Stimulated activated CD4-positive, alpha-beta T cell treated with anti-CD3 and anti-CD28 coated beads, Interleukin-2, amount 100 ng/mL, for 48 hours (primary cell): ENCODE measurements around the gene NEDD4.
A peak's percentile ranks its signal among the peaks of the same experiment; 100 is the strongest.
"Not testable (repeated sequence)": the region's sequence is repeated elsewhere in the genome, so short reads cannot be mapped to it uniquely, and the experiment has no call there.

Experiments used
- DNase-seq, 2 donors: peaks; one replicate each; pipeline ENCODE4 v3.0.0-alpha.2; 2020

The NEDD4 gene

DNA sequence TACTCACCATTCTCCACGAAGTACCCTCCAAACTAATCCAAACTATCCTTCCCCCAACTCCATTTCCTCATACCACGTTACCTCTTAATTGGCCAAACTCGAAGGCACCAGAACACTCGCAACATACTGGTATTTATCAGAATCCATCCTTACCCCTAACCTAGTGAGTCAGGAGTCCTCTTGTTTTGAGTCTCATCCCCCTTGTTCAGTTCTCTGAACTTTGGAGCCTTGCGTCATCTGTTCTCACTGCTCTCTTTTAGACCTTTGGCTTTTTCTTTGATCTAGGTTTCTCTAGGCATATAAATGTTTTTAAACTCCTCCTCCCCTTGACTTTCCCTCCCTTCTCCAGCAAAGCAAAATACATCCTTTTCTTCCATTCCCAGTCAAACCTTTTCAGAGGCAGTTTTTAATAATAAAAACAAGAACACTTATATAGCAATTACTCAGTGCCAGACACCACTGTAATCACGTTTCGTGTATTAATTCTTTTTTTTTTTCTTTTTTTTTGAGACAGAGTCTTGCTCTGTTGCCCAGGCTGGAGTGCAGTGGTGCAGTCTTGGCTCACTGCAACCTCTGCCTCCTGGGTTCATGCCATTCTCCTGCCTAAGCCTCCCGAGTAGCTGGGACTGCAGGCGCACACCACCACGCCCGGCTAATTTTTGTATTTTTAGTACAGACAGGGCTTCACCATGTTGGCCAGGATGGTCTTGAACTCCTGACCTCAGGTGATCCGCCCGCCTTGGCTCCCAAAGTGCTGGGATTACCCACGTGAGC, 40.7 kb downstream of the NEDD4 start:
- not testable (repeated sequence) for DNase-seq

DNA sequence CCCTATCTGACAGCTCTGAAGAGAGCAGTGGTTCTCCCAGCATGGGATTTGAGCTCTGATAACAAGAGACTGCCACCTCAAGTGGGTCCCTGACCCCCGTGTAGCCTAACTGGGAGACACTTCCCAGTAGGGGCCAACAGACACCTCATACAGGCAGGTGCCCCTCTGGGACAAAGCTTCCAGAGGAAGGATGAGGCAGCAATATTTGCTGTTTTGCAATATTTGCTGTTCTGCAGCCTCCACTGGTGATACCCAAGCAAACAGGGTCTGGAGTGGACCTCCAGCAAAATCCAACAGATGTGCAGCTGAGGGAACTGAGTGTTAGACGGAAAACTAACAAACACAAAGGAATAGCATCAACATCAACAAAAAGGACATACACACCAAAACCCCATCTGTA, 48.8 kb downstream of the NEDD4 start:
- DNase-seq: not testable (repeated sequence)

DNA sequence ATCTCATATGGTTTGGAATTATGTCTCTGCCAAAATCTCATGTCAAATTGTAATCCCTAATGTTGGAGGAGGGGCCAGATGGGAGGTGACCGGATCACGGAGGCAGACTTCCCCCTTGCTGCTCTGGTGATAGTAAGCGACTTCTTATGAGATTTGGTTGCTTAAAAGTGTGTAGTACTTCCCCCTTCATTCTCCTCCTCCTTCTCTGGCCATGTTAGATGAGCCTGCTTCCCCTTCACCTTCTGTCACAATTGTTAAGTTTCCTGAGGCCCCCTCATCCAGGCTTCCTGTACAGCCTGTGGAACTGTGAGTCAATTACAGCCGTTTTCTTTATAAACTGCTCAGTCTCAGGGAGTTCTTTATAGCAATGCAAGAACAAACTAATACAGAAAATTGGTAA, 51.1 kb downstream of the NEDD4 start:
- DNase-seq: no peak

DNA sequence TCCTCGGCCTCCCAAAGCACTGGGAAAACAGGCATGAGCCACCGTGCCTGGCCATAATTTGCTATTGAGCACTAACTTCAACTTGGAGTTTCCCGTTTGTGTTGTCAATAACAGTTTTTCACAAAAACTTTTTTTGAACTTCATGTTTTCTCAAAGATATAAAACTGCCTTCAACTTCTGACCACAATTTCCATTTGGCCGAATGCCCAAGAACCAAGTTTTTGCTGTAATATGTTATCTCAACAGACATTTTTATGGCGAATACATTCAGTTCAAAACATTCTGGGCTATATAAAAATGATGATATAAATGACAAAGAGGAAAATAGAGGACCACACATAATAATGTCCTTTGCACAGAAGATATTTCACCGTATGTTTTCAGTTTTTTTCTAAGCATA, 56.4 kb downstream of the NEDD4 start:
- no peak for DNase-seq

DNA sequence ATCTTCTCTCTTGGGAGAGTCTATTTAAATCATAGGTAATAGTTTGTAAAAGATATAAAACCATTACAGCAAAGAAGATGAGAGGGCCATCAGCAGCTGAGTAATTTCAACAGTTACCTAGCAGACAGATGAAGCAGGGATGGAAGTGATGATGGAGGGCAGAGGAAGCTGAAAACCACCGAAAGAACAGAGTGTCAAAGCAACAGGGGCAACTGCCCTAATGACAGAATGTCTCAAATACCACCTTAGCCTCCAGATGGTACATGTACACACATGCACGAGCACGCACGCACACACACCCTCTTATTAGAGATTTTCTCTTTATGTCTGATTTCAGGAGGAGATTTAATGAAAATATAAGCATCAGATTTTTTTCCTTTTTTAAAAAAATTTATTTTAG, 64.5 kb downstream of the NEDD4 start:
- no peak for DNase-seq

DNA sequence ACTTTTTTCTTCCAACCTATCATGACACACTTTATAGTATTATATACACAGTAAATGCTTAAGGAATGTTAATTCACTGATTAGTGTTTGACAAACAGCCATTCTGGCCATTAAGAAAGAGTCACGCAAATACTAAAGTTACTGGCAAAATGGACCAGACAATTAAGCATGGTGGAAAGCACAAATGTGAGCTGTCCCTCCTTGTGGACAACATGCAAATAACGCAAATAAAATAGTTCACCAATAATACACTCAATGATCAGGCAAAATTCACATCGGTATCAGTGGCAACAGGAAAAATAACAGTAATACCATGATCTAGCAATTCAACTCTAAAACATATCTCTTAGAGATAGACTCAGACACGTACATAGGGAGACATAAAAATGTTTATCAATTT, 71.7 kb downstream of the NEDD4 start:
- no peak for DNase-seq

DNA sequence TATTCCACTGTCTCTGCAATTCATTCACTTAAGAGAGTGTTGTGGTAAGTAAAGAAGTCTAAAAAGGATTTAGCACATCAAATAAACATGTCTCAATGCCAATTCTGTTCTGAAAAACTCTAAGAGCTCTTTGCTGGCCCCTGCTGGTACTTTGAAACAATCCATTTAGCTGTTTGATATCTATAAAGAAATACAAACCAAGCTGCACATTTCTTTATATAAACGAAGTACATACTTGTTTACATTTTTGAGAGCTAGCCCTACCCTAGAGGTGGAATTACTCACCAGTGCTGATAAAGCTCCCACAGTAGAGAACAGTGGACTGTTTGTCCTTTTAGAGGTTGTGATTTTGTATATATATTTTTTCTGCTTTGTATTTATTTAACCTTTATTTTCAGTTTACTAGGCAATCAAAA, 75.5 kb downstream of the NEDD4 start:
- no peak for DNase-seq

DNA sequence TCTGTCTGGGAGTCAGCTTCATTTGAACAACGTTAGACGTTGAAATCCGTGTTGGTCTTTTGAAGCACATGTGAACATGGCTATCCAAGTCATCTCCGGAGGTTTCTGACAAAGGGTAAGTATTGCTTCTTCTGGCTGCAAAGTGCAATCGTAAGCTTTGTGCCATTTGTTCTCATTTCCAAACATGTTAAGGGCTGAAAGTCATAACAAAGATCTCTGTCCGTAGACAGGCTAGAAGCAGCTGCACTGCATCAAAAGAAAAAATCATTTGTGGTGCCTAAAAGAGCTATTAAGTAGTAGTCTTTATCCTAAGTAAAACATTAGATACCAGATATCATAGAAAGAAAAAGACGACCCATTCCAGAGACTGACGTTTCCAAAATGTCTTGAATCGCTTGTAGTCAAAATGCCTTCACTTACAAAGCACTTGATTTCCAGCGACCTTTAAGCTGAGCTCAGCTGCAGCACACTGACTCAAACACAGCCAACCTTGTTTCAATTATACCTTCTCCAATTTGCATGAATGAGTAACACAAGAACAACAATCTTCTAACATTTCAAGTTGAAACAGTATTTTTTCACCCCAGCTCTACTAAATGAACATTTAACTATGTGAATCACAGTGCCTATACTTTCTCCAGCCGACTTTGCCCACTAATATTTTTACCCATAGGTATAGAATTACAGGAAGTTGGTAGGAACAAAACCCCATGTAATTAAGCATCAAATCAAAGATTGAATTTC, 76.6 kb downstream of the NEDD4 start:
- no peak for DNase-seq

DNA sequence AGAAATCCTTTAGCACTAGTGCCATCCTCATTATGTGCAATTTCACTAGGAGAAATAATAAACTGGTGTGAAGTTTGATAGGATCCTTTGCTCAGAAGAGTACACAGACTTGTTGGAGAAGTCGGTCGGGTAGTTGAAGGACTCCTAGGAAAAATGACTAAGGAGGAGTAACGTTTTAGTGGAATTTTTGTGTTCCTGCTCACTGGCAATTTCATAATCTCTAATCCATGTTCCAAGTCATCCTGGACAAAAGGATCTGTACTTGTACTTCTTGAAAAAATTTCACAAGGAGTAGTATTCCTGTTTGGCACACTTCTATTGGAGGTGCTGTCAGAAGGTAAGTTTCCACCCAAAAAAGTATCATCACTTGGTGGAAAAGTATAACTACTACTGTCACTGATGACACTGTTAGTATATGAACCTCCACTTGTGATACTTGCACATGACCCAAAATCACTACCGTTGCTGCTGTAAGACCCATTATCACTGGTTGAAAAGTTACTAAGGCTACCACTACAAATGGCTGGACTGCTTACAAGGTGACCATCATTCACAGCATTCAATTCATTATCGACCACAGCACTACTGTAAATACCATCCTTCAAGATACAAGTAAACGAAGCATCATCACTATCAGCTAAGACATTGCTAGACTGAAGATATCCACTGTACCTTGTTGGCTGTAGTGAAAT, 77.4 kb downstream of the NEDD4 start:
- no peak for DNase-seq

DNA sequence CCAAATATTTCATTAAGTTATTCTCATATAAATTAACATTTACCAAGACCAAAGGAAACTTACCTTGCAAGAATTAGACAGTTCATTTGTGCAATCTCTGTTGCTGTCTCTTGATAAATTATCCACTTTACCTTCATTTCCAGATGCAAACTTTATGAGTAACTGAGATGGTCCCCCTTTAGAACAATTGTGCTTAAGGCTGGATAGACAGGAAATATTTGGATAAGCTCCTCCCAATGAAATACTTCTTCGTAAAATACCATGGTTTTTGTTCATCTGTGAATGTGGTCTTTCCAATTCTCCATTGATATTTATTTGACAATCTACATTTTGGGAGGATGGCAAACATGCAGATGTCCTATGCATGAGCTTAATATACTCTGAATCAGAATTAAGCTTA, 78.2 kb downstream of the NEDD4 start:
- DNase-seq: no peak

DNA sequence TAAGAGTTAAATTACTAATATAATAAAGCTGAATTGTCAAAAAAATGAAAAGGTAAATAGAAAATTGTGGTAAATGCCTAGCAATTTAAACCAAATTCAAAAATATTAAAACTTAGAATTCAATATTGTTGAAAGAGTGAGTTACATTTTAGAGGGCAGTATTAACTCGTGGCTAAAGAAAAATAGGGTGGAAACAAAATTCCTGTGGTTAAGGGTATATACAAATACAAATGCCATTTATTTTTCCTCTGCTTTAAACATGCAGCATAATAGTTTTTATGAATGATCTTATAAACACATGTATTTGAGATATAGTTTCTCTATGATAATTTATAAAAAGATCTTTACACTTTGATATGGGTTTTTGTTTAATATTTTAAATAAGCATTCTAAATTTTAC, 79.0 kb downstream of the NEDD4 start:
- no peak for DNase-seq

DNA sequence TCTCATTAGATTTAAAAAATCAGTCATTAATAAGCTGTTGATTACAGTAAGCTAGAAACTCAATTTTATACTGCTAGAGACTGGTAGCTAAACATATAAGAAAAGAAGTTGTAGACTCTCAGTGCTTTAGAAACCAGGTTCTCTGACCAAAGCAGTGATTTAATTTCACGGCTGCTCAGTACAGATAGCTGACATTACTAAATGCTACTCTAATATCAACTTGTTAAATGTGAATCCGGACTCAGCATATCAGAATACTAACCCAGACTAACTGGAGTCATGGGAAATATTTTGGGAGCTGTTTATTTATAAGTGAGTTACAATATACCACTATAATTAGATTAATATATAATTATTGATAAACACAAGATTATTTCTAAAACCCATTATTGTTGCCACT, 80.4 kb downstream of the NEDD4 start:
- no peak for DNase-seq

DNA sequence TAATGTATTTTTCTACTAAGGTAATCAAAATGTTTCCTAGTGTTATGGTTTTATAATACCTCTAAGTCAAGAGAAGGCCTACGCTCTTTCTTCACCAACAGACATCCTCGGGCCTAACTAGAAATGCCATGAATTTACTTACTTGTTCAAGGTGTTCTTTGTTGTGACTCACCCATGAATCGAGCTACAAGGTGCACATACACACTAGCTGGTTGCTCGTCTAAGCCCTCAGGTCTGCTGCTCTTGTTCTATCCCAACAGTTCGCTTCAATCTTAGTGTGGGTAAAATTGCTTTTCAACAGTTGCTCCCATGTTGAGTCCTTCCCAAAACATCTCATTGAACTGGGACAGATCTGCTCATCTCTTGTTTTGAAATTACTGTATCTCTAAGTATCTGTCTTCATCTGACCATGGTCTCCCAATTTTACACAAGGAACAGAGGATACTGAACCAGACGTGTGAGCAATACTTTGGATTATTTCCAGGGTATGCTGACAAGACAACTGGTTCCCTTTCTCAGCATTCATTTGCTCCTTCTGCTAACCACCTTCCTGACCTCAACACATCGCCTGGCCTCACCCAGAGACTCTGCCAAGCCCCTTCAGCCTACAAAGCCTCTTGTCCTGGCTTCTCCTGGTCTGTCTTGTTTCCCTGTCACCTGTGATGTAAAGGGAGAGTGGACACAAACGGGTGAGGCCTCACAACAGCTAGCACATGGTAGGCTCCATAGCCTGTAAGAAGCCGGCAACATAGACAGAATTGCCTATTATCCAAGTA, 84.2 kb downstream of the NEDD4 start:
- DNase-seq: no peak

DNA sequence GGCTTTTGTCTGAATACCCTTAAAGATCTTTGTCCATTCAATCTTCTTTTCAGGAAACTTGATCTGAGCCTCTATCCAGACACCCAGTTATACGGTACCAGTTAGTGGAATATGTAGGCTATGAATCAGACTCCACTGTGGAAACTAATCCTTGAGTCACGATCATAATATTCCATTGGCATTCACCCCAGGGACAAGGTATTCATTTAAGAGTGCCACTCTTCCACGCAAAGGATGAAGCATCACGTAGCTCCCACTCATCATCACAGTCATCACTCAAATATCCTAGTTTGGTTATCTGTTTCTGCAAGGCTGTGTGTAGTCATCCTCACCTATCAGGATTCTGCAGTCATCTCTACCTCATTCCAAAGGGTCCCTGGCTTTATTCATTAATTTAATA, 85.6 kb downstream of the NEDD4 start:
- no peak for DNase-seq

DNA sequence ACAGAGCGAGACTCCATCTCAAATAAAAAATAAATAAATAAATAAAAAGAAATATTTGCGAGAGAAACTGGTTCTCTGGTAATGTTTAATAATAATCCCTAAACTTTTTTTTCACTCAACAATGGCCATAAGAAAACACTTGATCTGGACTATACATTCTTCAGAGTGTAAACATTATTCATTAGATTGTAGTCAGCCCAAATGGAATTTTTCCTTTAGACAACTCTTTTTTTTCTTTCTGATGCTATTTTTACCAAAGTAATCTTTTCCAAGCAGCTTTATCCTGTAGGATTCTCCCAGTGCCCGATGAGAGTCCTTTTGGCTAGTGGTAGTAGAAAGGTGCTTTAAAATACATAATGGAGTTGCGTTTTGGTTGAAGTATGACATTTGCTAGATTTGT, 90.4 kb downstream of the NEDD4 start:
- no peak for DNase-seq

DNA sequence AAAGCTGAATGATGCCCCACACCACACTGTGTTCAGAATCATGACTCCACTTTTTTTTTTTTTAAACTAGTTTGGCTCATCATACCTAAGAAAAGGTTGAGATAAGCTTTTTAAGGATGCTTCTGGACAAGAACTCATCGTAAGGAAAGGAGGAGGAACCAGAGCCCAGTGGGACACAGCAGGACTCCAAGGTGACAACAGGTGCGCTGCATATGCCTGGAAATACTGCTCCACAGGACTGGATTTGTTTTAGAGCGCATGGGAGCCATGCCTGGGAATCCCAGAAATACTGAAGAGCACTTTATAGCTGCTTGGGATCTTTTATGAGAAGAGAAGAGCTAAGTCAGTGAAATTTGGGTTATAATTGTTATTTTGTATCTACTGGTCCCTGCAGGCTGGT, 93.4 kb downstream of the NEDD4 start:
- no peak for DNase-seq

DNA sequence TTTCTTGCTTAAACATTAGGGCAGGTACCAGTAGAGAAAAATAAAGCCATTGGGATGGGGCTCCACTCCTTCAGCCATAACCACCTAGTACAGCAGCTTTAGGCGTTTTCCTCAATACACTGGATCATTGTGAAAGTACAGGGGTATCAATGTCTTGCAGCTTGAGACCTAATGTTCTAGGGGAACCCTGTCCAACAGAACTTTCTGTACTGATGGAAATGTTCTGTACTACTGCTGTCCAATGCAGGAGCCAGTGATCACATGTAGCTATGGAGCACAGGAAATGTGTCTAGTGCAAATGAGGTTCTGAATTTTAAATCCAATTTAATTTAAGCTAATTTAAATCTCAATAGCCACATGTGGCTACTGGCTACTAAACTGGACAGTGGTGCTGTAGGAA, 93.9 kb downstream of the NEDD4 start:
- DNase-seq: no peak

DNA sequence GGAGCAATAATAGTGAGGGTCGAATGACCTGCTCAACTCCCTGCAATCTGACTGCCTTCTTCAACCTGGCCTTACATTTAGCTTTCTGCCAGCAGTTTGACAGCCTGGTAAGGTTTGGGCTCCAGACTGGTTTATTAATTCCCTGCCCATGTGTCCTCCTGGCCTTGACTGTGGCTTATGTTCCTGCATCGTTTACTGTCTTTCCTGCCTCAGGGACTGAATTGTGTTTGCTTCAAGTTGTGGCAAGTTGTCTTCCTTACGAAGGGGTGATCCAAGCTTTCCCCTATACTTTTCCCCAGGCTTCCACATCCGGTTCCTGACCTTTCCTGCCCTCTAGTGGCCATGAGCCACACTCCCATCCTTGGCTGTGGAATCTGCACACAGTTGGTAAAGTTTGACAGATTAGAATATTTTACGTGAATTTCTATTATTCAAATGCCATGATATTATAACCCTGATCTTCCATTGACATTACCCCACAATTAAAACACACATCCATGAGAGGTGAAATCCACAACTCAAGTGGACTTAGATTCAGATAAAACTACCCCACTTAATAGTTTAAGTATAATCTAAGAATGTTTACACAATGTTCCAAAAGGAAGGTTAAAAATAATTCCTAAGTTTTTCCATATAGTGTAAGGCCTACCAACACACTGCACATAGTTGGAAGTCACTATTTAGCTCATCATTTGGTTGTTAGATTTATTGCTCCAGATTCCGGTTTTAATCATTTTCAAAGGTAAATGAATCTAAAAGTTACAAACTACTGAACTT, 95.7 kb downstream of the NEDD4 start:
- DNase-seq: peak in 1 of 2 donors; percentile 8

DNA sequence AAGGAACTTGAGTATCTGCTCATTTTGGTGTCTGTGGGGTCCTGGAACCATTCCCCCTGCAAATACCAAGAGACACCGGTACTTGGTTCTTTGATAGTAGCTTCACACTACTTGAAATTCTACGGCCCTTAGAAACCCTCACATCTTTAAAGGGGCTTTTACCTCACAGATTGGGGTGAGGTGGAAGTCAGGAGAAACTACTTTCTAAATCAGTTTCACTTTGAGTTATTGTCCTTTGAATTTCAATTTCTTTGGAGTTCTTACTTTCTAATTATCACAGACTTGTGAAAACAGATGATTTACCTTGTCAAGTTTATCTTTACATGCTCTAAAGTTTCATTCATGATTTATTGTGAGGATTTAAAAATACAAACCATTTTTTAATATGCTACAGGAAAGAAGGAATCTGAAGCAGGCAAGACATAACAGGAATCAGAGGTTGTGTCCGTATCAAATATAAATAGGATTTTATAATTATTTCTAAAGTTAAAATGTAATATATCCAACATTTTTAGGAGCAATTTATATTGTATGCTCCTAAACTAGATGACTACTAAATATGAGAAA, 98.9 kb downstream of the NEDD4 start:
- no peak for DNase-seq

DNA sequence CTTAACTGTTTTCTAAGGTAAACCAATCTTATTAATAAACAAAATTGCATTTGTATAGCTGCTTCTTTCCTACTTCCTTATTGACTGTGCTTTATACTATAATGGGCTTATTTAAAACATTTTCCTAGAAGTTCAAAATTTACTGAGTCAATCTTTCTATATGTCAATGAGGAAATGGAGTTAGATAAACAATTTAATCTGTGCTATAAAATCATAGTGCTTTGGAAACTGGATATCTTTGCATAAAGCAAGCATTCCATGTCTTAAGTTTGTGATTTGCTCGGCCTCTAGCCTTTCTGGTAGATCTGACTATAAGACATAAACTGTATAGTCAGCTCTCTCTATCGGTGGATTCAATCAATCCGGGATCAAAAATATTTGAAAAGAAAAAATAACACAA, 99.6 kb downstream of the NEDD4 start:
- DNase-seq: no peak

DNA sequence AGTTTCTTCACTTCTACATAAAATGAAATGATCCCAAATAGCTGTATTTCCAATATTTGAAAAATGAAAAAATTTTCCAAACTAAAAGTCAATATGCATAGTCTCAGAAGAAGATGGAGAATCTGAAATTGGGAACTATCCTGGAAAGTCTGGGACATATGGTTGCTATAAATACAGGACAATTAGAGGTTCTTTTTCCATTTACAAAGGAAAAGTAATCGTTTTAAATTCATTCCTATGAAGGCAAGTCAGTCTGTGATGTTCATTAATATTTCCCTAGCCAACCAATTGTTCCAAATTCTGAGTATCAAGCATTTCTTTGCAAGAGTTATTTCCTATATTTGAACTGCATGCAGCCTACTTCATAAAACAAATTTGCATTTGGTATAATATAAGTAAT, 102.2 kb downstream of the NEDD4 start:
- no peak for DNase-seq

DNA sequence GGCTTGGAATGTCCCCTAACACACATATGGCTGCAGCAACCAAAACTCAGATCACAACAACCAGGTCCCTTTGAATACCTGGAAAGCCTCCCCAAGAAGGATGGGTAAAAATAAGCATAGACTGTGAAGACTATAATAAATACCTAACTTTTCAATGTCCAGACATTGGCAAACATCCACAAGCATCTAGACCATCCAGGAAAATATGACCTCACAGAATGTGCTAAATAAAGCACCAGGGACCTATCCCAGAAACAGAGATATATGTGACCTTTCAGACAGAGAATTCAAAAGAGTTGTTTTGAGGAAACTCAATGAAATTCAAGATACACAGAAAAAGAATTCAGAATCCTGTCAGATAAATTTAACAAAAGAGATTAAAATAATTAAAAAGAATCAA, 109.2 kb downstream of the NEDD4 start:
- DNase-seq: no peak
